ENCODE data around the gene EPB41L2.

EPB41L2 gene

GRCh38 chr6:130865793-130866192, 197.3 kb downstream of the EPB41L2 start:
- DNase-seq (ENCODE audit: low read depth): no peak

GRCh38 chr6:130864344-130864743, 198.7 kb downstream of the EPB41L2 start:
- DNase-seq (ENCODE audit: low read depth): no peak

DNA sequence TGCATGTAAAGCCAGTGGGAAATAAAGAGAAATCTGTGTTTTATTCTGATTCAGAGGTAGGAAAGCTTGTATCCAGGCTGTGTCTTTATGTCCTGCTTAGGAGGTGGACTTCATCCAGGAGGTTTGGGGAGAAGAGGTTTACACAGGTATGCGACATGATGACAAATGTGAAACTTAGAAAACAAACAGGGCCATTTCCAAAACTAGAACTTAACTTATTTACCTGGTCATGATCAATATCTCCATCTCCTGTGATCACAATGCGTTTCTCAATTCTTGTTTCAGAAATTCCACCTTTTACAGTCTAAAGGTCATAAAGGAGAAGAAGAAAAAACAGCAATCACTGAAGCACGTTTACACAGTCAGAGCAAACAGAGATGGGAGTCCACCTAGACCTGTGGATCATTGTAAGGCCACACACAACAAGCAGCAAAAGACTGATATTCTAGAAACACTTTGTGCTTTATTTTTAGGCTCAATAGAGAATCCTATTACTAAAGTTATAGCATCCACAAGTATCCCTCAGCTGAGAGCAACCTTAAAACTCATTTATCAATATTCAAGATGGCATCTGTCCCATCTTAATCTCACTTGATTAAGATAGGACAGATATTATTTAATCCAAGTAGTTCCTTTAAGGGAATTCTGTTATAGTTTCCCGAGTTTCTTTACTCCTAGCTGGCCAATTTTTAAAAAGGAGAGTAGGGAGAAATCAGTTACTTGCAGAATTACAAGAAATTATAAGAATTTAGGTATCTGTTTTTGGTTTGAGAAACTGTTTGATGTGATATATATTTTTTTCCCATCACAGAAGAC, 199.4 kb downstream of the EPB41L2 start:
- DNase-seq (ENCODE audit: low read depth): no peak

DNA sequence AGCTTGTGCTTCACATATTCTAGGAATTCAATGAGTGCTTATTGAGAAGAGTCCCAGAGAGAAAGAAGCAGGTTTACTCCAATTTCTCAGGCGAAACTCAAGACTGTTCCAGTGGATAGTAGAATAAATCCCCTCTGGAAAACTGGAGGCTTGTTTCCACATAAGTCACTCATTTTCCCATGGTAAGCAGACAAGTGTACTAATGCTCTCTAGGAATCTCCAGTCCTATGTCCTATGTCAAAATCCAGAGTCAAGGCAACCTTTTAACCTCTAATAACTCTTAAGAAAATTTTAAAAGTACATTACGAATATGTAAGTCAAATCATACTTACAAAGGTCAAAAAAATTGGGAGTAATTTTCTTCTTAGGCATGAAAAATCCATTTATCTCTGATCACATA, 200.7 kb downstream of the EPB41L2 start:
- no peak for DNase-seq (ENCODE audit: low read depth)

GRCh38 chr6:130859161-130859867, 203.7 kb downstream of the EPB41L2 start:
- DNase-seq (ENCODE audit: low read depth): no peak

- no peak for DNase-seq (ENCODE audit: low read depth)
Observed at GRCh38 chr6:130858498-130859160, 204.4 kb downstream of the EPB41L2 start.

- no peak for DNase-seq (ENCODE audit: low read depth)
Observed at GRCh38 chr6:130858054-130858453, 205.0 kb downstream of the EPB41L2 start.

DNA sequence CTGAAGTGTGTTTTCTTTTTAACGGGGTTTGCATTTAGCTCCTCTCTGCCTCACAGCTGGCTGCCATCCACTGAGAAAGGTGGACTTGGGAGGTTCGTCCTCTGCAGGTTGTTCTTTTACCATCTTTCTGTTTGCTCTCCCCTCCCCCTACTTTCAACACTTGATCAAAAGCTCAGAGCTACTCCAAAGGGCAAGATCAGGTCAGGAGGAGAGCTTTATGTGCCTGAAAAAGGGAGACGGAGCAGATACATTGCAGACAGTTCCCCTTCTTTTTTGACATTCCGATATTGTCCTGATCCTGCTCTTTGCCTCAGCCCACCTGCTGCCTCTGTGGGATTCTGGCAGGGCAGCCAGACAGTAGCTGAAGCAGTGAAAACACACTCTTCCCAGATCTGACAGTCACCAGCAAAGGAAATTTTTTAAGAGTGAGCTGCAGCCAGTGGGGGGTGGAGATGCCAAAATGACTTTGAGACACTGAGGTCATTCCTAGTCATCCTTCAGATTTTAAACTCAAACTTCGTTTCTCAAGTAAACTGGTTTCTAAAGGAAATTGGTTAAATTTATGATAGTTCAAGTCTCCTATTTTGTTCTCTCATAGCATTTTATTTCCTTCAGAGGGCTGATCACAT, 209.4 kb downstream of the EPB41L2 start:
- no peak for DNase-seq (ENCODE audit: low read depth)

DNA sequence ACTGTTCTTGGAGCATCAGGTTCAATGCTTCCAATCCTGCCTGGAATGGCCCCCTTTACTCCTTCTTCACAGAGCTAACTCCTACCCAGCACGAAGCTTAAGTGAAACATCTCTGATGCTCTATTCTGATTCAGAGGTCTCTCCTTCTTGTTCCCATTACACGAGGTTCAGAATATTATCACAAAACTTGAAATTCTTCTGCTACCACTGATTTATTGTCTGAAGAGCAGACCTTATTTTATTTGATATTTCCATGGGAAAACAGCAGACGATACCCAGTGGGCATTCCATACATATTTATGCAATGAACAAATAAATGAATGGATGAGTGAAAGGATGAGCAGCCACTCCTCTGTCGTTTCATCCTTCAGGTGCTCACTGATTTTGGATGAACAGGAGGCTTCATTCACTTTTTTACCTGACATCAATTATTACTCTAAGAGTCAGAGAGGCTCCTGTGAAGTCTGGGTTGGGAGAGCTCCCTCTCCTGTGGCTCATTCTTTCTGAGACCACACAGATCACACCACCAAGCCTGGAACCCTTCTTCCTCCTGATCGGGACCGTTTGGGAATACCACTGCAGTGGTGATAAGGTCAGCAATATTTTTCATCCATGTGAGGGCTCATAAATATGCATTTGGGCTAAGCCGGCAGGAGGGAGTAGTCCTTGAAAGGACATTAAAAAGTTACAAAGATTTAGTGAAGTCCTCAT, 210.0 kb downstream of the EPB41L2 start:
- DNase-seq (ENCODE audit: low read depth): no peak

DNA sequence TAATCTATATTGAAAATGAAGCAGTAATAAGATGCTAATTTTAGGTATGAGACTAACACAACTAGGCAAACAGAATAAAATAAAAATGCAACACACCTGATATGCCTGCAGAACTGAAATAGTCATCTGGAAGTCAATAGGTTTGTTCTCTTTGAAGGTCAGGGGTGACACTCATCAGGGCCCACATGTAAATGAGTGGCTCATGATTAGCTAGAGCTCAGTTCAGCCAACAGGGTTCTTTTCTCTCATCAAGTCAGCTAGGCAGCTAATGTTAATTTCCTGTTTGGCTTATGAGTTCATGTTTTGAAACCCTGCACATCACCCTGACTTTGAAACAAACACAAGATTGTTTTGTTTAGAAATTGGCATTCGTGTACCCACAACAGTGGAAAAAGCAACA, 212.0 kb downstream of the EPB41L2 start:
- DNase-seq (ENCODE audit: low read depth): no peak

DNA sequence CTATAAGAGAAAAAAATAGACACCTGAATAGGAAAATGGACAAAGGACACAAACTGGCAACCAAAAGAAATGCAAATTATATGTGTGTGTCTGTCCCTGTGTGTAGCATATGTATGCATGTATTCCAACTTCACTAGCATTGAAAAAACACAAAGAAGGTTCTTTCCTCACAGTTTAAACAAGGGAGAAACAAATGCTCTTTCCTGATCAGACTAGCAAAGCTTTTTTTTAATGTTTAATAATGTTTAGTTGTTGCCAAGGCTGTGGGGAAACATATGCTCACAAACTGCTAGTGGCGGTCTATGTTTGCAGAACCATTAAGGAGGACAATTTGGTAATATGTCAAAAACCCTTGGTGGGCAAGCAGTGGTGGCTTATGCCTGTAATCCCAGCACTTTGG, 213.5 kb downstream of the EPB41L2 start:
- DNase-seq (ENCODE audit: low read depth): no peak

- DNase-seq (ENCODE audit: low read depth): no peak
Observed at GRCh38 chr6:130848945-130849344, 214.1 kb downstream of the EPB41L2 start.

- DNase-seq (ENCODE audit: low read depth): no peak
Observed at GRCh38 chr6:130847001-130847910, 215.8 kb downstream of the EPB41L2 start.

GRCh38 chr6:130846501-130846900, 216.5 kb downstream of the EPB41L2 start:
- no peak for DNase-seq (ENCODE audit: low read depth)

DNA sequence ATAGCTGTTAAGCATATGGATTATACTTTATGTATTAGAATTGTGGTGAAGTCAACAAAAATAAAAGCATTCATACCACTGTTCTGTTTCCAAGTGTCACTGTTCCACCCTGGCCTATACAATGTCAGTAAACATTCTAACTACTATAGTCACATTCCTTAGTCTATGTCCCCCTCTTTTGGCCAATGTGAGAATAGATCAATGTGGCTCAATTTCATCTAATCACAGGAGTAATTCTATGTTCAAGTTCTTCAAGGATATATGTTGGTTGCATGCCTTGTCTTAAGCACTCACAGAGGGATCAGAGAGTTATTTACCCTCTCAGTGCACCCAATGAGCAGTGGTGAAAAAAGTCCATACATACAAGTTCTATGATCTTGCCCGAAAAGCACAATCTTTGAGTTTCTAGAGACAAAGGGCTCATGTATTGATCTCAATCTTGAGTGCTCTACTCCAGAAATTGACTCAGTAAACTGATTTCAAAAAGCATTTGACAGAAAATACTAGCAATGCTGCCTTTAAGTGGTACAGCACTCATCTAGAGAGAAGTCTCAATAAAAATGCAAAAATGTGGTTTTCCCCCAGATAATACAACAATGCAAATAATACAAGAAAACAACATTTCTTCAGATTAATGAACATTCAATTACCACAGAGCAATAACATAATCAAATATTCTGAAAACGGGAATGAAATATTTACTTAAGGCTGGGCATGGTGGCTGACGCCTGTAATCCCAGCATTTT, 219.3 kb downstream of the EPB41L2 start:
- no peak for DNase-seq (ENCODE audit: low read depth)

- DNase-seq (ENCODE audit: low read depth): no peak
Observed at GRCh38 chr6:130841128-130841728, 221.8 kb downstream of the EPB41L2 start.

DNA sequence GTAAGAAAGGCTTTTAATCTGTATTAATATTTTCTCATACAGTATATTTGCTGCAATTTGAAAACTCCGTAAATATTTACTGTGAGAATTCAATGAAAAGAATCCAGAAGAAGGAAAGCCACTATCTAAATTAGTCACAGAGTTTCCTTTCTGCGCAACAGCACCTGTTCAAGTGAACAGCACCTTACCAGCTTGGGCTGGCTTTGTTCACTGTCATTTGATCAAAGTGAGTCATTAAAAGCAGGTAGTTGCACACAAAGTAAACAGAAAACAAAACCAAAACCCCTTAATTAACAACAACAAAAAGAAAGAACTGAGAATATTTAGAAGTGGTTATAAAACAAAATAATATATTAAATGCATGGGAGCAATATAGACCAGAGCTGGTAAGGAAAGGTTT, 223.0 kb downstream of the EPB41L2 start:
- no peak for DNase-seq (ENCODE audit: low read depth)

DNA sequence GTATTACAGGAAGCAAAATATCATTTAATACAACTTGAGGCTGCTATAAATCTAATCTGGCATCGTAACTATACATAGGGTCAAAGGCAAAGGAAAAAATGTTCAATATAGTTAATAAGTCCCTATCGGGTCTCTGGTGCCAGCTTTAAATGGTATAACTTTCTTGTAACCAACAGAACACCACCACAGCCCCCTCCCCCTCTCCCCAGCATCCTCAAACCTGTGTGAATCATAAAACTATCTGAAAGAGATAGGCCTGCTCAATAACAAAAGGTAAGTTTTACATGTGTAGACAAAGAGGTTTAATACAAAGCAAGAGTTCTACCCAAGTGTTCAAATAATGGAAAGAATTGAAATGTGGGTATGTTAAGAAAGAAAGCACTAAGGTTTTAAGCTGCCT, 223.7 kb downstream of the EPB41L2 start:
- DNase-seq (ENCODE audit: low read depth): no peak

GRCh38 chr6:130838951-130839350, 224.1 kb downstream of the EPB41L2 start:
- no peak for DNase-seq (ENCODE audit: low read depth)
